Hindlimb muscle (tissue), 1 donor: ENCODE measurements around the gene CNOT3. TPM values are rescaled to one million over a fixed set of nuclear protein-coding genes. Genes with fewer than 3 reads are reported as not detected.
"Not testable (repeated sequence)": the region's sequence is repeated elsewhere in the genome, so short reads cannot be mapped to it uniquely, and the experiment has no call there.

Experiments used
- DNase-seq: peaks from one replicate; pipeline ENCODE4 v3.0.0-alpha.2; 2013
- polyA plus RNA-seq: library from polyadenylated mRNA; unstranded; fragments of 120-200 nt; gene quantifications from one replicate; pipeline ENCODE4 v1.2.1, GENCODE V29; 2013; ENCODE audit not compliant: insufficient read length

Gene CNOT3
- polyA plus RNA-seq, result 37.7 TPM

- no peak for DNase-seq
Measured at GRCh38 chr19:54137699-54138488, at the start of gene CNOT3. Gene CNOT3, plus strand, starts transcription at chr19:54137762. Its CDS starts 5,217 bp downstream, at chr19:54142979.

- no peak for DNase-seq
Measured at GRCh38 chr19:54094426-54095000, 43.0 kb upstream of the CNOT3 start.

GRCh38 chr19:54095136-54095858 lies 42.3 kb upstream of the CNOT3 start:
- DNase-seq, result no peak

DNA sequence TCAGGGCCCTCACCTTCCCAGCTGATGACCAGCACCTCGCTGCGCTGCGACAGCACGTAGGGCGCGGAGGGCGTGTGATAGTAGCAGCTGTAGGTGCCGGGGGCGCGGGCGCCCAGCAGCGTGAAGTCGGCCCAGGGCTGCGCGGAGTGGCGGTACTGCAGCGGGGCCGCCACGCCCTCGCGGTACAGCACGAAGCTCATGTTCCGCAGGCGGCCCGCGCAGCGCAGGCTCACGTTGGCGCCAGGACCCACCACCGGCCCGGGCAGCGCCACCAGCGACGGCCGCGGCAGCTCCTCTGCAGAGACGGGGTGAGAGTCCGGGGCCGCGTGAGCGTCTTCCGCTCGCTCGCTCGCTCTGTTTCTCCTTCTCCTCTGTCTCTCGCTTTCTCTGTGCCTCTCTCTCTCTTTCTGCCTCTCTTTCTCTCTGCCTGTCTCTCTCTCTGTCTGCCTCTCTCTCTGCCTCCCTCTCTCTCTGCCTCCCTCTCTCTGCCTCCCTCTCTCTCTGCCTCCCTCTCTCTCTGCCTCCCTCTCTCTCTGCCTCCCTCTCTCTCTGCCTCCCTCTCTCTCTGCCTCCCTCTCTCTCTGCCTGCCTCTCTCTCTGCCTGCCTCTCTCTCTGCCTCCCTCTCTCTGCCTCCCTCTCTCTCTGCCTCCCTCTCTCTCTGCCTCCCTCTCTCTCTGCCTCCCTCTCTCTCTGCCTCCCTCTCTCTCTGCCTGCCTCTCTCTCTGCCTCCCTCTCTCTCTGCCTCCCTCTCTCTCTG lies 41.5 kb upstream of the CNOT3 start:
- DNase-seq, result peak; percentile 34

- no peak for DNase-seq
Measured at GRCh38 chr19:54096617-54097106, 40.9 kb upstream of the CNOT3 start.

GRCh38 chr19:54099190-54099902 lies 38.2 kb upstream of the CNOT3 start:
- no peak for DNase-seq

DNA sequence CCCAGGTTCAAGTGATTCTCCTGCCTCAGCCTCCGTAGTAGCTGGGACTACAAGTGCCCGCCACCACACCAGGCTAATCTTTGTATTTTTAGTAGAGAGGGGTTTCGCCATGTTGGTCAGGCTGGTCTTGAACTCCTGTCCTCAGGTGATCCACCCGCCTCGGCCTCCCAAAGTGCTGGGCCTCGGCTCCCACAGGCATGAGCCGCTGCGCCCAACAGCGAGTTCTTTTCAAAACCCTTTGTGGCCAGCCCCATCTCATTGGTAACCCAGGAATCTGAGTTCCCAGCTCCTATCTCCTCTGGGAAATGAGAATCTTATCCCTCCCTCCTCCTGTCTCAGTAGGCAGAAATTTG lies 37.7 kb upstream of the CNOT3 start:
- DNase-seq, result not testable (repeated sequence)

DNA sequence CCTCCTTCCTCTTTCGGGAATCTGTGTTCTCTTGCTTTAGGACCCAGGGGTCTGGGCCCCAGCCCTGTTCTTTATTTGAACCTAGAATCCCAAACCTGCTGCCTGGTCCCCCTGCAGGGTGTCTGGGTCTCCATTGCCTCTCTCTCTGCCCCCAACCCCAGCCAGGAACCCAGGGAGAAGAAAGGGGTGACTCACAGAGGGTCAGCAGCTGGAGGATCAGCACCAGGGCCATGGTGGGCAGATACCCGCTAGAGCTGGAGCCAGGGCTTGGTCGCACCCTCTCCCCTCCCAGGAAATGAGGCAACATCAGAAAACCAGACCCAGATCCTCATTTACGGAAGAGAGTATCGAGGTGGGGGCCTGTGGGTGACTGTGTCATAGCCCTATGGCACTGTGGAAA lies 37.0 kb upstream of the CNOT3 start, which contains the start of gene OSCAR:
TSS of gene OSCAR (minus strand) at position 243 of the 400 bp plus-strand sequence. CDS start at position 232, 11 bp downstream.
- no peak for DNase-seq

GRCh38 chr19:54102421-54103169 lies 35.0 kb upstream of the CNOT3 start, which contains the start of gene NDUFA3:
Gene NDUFA3, plus strand, starts transcription at chr19:54102855. Its CDS starts 24 bp downstream, at chr19:54102879.
- DNase-seq, result peak; percentile 100

DNA sequence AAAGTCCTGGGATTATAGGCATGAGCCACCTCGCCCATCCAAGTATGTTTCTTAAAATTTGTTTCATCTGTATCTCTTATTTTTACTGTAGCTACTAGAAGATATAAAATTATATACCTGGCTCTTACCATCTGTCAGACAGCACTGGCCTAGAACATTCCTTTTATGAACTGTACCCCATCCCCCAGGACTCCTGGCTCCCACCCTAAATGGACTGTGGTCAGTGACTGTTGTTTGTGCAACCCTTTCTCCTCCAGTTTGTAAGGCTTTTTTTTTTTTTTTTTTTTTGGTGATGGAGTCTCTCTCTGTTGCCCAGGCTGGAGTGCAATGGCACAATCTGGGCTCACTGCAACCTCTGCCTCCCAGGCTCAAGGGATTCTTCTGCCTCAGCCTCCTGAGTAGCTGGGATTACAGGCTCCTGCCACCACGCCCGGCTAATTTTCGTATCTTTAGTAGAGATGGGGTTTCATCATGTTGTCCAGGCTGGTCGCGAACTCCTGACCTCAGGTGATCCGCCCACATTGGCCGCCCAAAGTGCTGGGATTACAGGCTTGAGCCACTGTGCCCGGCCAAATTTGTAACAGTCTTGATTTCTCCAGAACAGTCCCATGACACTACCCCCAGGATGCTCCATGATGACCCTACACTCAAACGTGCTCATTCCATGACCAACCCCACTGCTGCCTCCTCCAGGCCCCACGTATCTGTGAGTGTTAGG lies 32.4 kb upstream of the CNOT3 start:
- DNase-seq, result no peak

GRCh38 chr19:54105796-54106195 lies 31.8 kb upstream of the CNOT3 start:
- DNase-seq, result no peak

- DNase-seq, result no peak
Measured at GRCh38 chr19:54106716-54107115, 30.8 kb upstream of the CNOT3 start.

DNA sequence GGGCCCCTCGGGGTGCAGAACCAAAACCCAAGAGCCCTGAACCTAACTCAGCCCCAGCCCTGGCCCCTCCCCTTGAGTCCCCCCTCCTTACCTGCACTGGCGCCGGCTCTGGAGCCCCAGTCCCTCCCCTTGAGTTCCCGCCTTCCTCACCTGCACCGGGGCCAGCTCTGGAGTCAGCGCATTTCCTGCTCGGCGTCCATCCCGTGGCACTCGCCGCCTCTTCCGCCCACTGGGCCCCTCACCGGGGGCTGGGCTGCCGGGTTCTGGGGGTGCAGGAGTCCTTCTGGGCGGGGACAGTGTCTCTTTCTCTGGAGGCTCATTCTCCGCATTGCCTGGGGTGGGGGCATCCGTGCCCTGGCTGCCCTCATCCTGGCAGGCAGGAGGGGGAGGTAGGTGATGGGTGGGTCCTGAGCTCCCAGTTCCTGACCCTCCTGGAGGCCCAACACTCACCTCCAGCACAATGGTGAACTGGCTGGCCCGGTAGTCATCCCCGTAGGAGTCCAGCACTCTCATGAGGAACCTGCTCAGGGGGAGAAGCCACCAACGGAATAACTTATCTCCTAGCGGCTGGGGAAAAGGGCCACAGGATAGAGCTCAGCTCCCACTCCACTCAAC lies 29.6 kb upstream of the CNOT3 start:
- DNase-seq, result no peak

GRCh38 chr19:54108496-54108895 lies 29.1 kb upstream of the CNOT3 start:
- no peak for DNase-seq

DNA sequence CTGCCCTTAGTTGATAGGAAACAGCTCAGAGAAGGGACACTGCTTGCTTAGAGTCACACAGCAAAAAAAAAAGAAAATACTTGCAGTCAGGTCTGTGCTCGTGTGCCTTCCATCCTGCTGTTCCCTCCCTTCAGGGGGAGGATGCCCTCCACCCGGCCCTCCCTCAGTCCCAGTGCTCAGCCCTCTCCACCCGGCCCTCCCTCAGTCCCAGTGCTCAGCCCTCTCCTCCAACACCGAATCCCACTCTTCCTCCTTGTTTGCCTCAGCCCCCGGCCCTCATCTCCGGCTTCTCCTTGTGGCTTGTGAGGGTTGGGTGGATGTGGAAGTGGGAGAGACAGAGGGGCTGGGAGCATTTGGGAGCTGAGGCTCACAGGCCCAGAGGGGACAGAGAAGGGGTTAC lies 27.9 kb upstream of the CNOT3 start:
- no peak for DNase-seq

- DNase-seq, result no peak
Measured at GRCh38 chr19:54114340-54115108, 23.0 kb upstream of the CNOT3 start.

DNA sequence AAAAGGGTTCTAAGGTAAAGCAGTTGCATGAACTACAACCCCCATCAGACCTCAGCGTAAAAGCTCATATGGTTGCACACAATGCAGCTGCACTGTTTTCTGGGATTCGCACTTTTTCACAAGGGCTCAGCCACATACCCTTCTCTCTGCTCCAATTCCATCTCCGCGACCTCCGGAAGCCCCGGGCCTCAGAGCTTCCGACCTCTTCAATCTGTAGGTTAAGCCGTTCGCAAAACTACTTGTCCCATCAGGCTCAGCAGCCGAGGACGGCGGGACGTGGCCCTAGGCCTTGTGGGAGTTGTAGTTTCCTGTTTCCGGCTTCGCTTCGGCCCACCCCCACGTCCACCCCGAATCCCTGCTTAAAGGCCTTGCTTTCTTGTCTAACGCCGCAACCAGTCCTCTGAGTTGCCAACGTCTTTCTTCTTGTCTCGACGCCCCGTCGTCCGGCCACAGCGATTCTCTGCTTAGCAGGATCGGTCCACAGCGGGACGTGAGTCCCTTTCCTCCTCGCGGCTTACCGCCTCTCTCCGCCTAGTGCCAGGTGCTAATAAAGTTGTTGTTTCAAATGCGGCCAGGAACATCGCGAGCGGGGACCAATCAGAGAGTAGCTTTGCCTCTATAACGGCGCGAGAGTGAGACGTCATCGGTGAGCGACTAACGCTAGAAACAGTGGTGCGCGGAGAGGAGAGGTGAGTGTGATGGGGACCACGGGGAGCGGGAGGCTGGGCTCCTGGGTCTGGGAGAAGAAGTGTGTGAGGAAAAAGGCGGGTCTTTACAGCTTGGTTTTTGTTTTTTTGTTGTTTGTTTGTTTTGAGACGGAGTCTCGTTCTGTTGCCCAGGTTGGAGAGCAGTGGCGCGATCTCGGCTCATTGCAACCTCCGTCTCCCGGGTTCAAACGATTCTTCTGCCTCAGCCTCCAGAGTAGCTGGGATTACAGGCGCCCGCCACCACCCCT lies 22.2 kb upstream of the CNOT3 start, which contains the start of the genes PRPF31 and TFPT:
TSS of gene PRPF31 (plus strand) at position 646 of the 955 bp plus-strand sequence. CDS start 2,525 bp downstream, outside the sequence.
TSS of gene TFPT (minus strand) at position 549 of the 955 bp plus-strand sequence. CDS start at position 161, 388 bp downstream.
- peak; percentile 98 for DNase-seq
